ENCODE measurements around the gene FOXK2. TPM values are rescaled to one million over a fixed set of nuclear protein-coding genes. Genes with fewer than 3 reads are reported as not detected.

FOXK2 gene
- total and polyA plus RNA-seq, 2 of the 8 experiments (the other 6 are each of a cell fraction or from before 2014, with no cell fraction given): 34.7 to 64.9 TPM

DNA sequence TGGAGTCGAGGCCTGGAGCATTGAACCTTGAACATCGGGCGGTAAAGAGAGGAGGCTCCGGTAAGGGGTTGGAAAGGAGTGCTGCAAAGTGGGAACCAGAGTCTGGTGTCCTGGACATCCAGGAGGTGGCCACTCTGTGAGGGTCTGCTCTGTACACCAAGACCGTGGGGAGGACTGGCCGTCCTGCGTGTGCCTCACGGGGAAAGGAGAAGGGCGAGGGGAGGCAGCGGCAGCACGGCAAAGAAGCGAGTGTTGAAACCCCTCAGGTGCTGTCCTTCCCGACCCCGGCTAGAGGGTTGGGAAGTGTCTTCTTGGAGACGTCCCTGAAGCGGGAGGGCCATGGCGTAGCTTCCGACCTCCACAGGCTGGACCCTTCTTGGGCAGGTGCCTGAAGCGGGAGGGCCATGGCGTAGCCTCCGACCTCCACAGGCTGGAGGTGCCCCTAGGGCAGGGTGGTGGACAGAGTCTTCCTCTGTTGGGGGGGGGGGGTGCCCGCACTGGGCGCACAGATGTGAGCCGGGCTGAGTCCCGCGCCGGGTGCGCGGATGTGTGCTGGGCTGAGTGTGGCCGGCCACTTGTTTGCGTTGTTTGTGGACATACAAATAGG lies 42.0 kb downstream of the FOXK2 start:
- H3K79me2 ChIP-seq (ENCODE audit: control insufficient read depth in 1 of 2, insufficient read depth in 2 of 2, low read length in 2 of 2): peaks cover 4 to 82% of the 10 kb centered on the region in 2 experiments; a peak in 3 of 4 replicates
- H4K91ac ChIP-seq (replicated peaks; ENCODE audit: insufficient read length, low read length): no peak overlapping the region
- H2AK5ac ChIP-seq (ENCODE audit: low read depth, low read length): no peak overlapping the region
- TF ChIP-seq RBBP5 (IDR thresholded peaks at IDR 0.05; ENCODE audit: borderline replicate concordance, low read depth, low read length): no peak
- TF ChIP-seq, protein P1, sequence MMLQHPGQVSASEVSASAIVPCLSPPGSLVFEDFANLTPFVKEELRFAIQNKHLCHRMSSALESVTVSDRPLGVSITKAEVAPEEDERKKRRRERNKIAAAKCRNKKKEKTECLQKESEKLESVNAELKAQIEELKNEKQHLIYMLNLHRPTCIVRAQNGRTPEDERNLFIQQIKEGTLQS (IDR thresholded peaks at IDR 0.05; ENCODE audit: insufficient read depth, low read depth, low read length): no peak
- no peak for TF ChIP-seq KDM1A (IDR thresholded peaks at IDR 0.05; ENCODE audit: borderline replicate concordance, low read length)
- no peak for TF ChIP-seq TEAD4 (IDR thresholded peaks at IDR 0.05; ENCODE audit: low read depth, low read length)
- no peak for TF ChIP-seq ATF2 (IDR thresholded peaks at IDR 0.05; ENCODE audit: low read length)
- no peak for TF ChIP-seq SUZ12 (IDR thresholded peaks at IDR 0.05; ENCODE audit: low read length)
- no peak for TF ChIP-seq CBX8 (IDR thresholded peaks at IDR 0.05; ENCODE audit: borderline replicate concordance, low read depth, low read length)
- TF ChIP-seq BACH1 (IDR thresholded peaks at IDR 0.05; ENCODE audit: low read length): no peak
- H4K20me1 ChIP-seq (replicated peaks in 1 of 2; ENCODE audit: control insufficient read depth in 1 of 2, insufficient read depth in 2 of 2, low read length in 2 of 2): peaks cover 34 to 39% of the 10 kb centered on the region in 2 experiments
- H4K5ac ChIP-seq (ENCODE audit: insufficient read length, low read depth, low read length): no peak overlapping the region
- no peak overlapping the region; the same call in 1 of the 2 replicates for H2BK5ac ChIP-seq (ENCODE audit: low read depth, low read length)
- H3K27me3 ChIP-seq (replicated peaks in 1 of 4; ENCODE audit: control insufficient read depth in 3 of 4, extremely low read depth in 1 of 4, insufficient read depth in 3 of 4, low read length in 3 of 4): no peaks in the 10 kb centered on the region
- DNase-seq (ENCODE audit: low read depth in 1 of 2, low spot score in 2 of 2): no peak
- 91% methylated on average over 30 of the region's 31 CpGs; no CpG with 5 or more reads in 1 of the 2 experiments for WGBS, 2 experiments (ENCODE audit: extremely low coverage in 1 of 2, insufficient coverage in 1 of 2, insufficient read length in 1 of 2, insufficient replicate concordance in 2 of 2, low coverage in 1 of 2, low lambda C conversion rate in 2 of 2, missing lambda C conversion rate in 1 of 2)
- H2AFZ ChIP-seq (ENCODE audit: low read length): no peak overlapping the region
- H3K4me2 ChIP-seq (ENCODE audit: insufficient read depth in 1 of 2, low read depth in 2 of 2, low read length in 2 of 2): no peak overlapping the region
- no peak overlapping the region for H3K4ac ChIP-seq (replicated peaks; ENCODE audit: insufficient read length, low read depth, low read length)
- H2BK20ac ChIP-seq (ENCODE audit: low read length): no peak overlapping the region
- no peak overlapping the region for H3K4me3 ChIP-seq (ENCODE audit: extremely low read depth in 1 of 4, insufficient read depth in 2 of 4, low read depth in 3 of 4, low read length in 4 of 4)
- no peaks in the 10 kb centered on the region for H3K23me2 ChIP-seq (ENCODE audit: low read depth, low read length)
- FAIRE-seq: no peak
- no peak overlapping the region for H2BK120ac ChIP-seq (replicated peaks; ENCODE audit: low read depth, low read length)
- CTCF ChIA-PET (ENCODE audit: partially characterized antibody): interaction anchor here (0.7 to 2.1 kb wide), 4 partner anchors 17 to 120 kb away, joined by 3 to 7 read pairs (median 3); no protein-coding TSS in a partner anchor
- no peak overlapping the region; a peak in 1 of 7 replicates for H3K9ac ChIP-seq (replicated peaks in 1 of 4; ENCODE audit: extremely low read depth in 1 of 4, low read depth in 3 of 4, low read length in 3 of 4)
- no peak overlapping the region for H2BK12ac ChIP-seq (ENCODE audit: low read depth, low read length)
- H3K56ac ChIP-seq (replicated peaks; ENCODE audit: insufficient read length, low read depth, low read length): no peak overlapping the region
- H3K27ac ChIP-seq (ENCODE audit: low read depth, low read length): 0 out of 2 replicates have a peak overlapping the region, but pooled peaks have one; percentile 23
- H3K23ac ChIP-seq (ENCODE audit: insufficient read length): no peak overlapping the region
- POLR2A ChIA-PET (ENCODE audit: partially characterized antibody): no interaction called here
- no peak overlapping the region for H3K14ac ChIP-seq (ENCODE audit: insufficient read length)
- no peaks in the 10 kb centered on the region for H3K9me3 ChIP-seq (ENCODE audit: insufficient read depth in 2 of 2, low read depth in 1 of 2, low read length in 1 of 2)
- H3K79me1 ChIP-seq (ENCODE audit: low read depth, low read length): peaks cover 22% of the 10 kb centered on the region
- no peak overlapping the region for H2BK15ac ChIP-seq (ENCODE audit: low read length)
- no peak overlapping the region; the same call in 1 of the 2 replicates for H3K18ac ChIP-seq (ENCODE audit: extremely low read depth, low read length)
- H4K8ac ChIP-seq (ENCODE audit: extremely low read depth, insufficient read depth, low read length): peak overlapping the region; percentile 62; the same call in 1 of the 2 replicates
- H3K4me1 ChIP-seq (replicated peaks in 1 of 4; ENCODE audit: control insufficient read depth in 3 of 4, insufficient read depth in 4 of 4, low read length in 3 of 4): peaks cover 0 to 12% (median 5%) of the 10 kb centered on the region in 4 experiments; a peak in 6 of 7 replicates
- H3K36me3 ChIP-seq (ENCODE audit: control insufficient read depth in 2 of 4, insufficient read depth in 4 of 4, low read length in 3 of 4): peaks cover 0 to 14% (median 0%) of the 10 kb centered on the region in 4 experiments; a peak in 2 of 8 replicates
